Measurements from ENCODE around the gene ZNF764.

Gene ZNF764

GRCh38 chr16:30570636-30571444, 12.7 kb upstream of the ZNF764 start:
- no peak for DNase-seq (ENCODE audit: extremely low read depth in 1 of 2, low read depth in 1 of 2)

GRCh38 chr16:30569746-30570635, 11.8 kb upstream of the ZNF764 start:
- no peak for DNase-seq (ENCODE audit: extremely low read depth in 1 of 2, low read depth in 1 of 2)

GRCh38 chr16:30569281-30569680, 11.1 kb upstream of the ZNF764 start:
- no peak for DNase-seq (ENCODE audit: extremely low read depth in 1 of 2, low read depth in 1 of 2)

- DNase-seq (ENCODE audit: extremely low read depth in 1 of 2, low read depth in 1 of 2) = no peak
Measured at GRCh38 chr16:30567991-30568638, 9.9 kb upstream of the ZNF764 start.

GRCh38 chr16:30567160-30567990, 9.2 kb upstream of the ZNF764 start:
- no peak for DNase-seq (ENCODE audit: extremely low read depth in 1 of 2, low read depth in 1 of 2)

GRCh38 chr16:30566531-30566930, 8.4 kb upstream of the ZNF764 start:
- DNase-seq (ENCODE audit: extremely low read depth in 1 of 2, low read depth in 1 of 2) = no peak

GRCh38 chr16:30565984-30566383, 7.8 kb upstream of the ZNF764 start:
- DNase-seq (ENCODE audit: extremely low read depth in 1 of 2, low read depth in 1 of 2) = no peak

- no peak for DNase-seq (ENCODE audit: extremely low read depth in 1 of 2, low read depth in 1 of 2)
Measured at GRCh38 chr16:30565526-30565925, 7.4 kb upstream of the ZNF764 start.

GRCh38 chr16:30562021-30562420, 3.8 kb upstream of the ZNF764 start:
- no peak for DNase-seq (ENCODE audit: extremely low read depth in 1 of 2, low read depth in 1 of 2)

GRCh38 chr16:30561089-30561816, 3.1 kb upstream of the ZNF764 start:
- no peak for DNase-seq (ENCODE audit: extremely low read depth in 1 of 2, low read depth in 1 of 2)

- DNase-seq (ENCODE audit: extremely low read depth in 1 of 2, low read depth in 1 of 2) = no peak
Measured at GRCh38 chr16:30559690-30560089, 1.5 kb upstream of the ZNF764 start.

GRCh38 chr16:30558789-30559377, 709 bp upstream of the ZNF764 start:
- no peak for DNase-seq (ENCODE audit: extremely low read depth in 1 of 2, low read depth in 1 of 2)

GRCh38 chr16:30557707-30557956, 542 bp downstream of the ZNF764 start:
- no peak for DNase-seq (ENCODE audit: extremely low read depth in 1 of 2, low read depth in 1 of 2)

- DNase-seq (ENCODE audit: extremely low read depth in 1 of 2, low read depth in 1 of 2) = no peak
Measured at GRCh38 chr16:30556125-30556473, 2.1 kb downstream of the ZNF764 start.

- no peak for DNase-seq (ENCODE audit: extremely low read depth in 1 of 2, low read depth in 1 of 2)
Measured at GRCh38 chr16:30555315-30556124, 2.7 kb downstream of the ZNF764 start.

GRCh38 chr16:30554557-30555314, 3.4 kb downstream of the ZNF764 start:
- no peak for DNase-seq (ENCODE audit: extremely low read depth in 1 of 2, low read depth in 1 of 2)

GRCh38 chr16:30553393-30553899, 4.7 kb downstream of the ZNF764 start:
- DNase-seq (ENCODE audit: extremely low read depth in 1 of 2, low read depth in 1 of 2) = no peak

- DNase-seq (ENCODE audit: extremely low read depth in 1 of 2, low read depth in 1 of 2) = no peak
Measured at GRCh38 chr16:30552956-30553355, 5.2 kb downstream of the ZNF764 start.

Measured in activated CD8-positive, alpha-beta memory T cell treated with anti-CD3 and anti-CD28 coated beads for 1 hour (primary cell).